ENCODE results near the gene ATAD1. TPM values are rescaled to one million over a fixed set of nuclear protein-coding genes. Genes with fewer than 3 reads are reported as not detected.

ATAD1 gene
- polyA plus RNA-seq, 2 donors: 7.2 to 14.2 TPM

DNA sequence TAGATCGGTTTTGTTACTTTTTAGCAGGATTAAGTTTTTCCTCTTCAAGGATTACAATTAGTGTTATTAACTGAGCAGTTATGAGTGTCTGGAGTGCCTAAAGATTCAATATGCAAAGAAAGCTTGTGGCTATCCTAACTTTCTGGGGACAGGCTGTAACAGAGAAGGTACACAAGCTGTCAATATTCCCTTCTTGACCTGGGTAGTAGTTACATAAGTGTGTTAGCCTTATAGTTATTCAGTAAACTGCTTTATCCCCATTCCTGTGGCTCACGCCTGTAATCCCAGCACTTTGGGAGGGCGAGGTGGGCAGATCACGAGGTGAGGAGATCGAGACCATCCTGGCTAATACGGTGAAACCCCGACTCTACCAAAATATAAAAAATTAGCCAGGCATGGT, 31.6 kb downstream of the ATAD1 start:
- no peak overlapping the region for H3K27ac ChIP-seq (ENCODE audit: low read depth in 2 of 2, low read length in 1 of 2)
- no peaks in the 10 kb centered on the region for H3K9me3 ChIP-seq (ENCODE audit: control insufficient read depth in 2 of 2, insufficient read depth in 1 of 2, low read depth in 1 of 2, low read length in 1 of 2)
- WGBS, 2 donors: 96 to 97% methylated on average over 7 of the region's 7 CpGs
- no peaks in the 10 kb centered on the region for H3K4me1 ChIP-seq (ENCODE audit: control insufficient read depth in 2 of 2, insufficient read depth in 2 of 2, low read length in 1 of 2)
- H3K27me3 ChIP-seq (ENCODE audit: control insufficient read depth in 1 of 2, insufficient read depth in 2 of 2, low read length in 2 of 2): no peaks in the 10 kb centered on the region
- peaks cover 0 to 3% of the 10 kb centered on the region in 2 donors for H3K36me3 ChIP-seq (ENCODE audit: control insufficient read depth in 2 of 2, insufficient read depth in 2 of 2, low read length in 1 of 2)
- H3K4me3 ChIP-seq (ENCODE audit: low read depth in 1 of 2, low read length in 2 of 2): no peak overlapping the region

DNA sequence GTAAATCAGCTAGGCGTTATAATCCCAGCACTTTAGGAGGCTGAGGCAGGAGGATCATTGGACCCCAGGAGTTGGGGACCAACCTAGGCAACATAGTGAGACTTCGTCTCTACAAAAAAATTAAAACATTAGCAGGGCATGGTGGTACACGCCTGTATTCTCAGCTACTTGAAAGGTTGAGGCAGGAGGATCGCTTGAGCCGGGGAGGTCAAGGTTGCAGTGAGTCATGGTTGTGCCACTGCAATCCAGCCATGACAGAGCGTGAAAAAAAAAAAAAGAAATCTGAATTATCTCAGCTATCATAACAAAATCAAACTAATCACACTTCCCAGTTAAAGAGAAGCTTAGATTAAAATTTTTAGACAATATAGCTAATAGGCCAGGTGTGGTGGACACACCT, 35.3 kb downstream of the ATAD1 start:
- Histone ChIP-seq H3K36me3 (ENCODE audit: control insufficient read depth in 2 of 2, insufficient read depth in 2 of 2, low read length in 1 of 2) (no peaks in the 10 kb centered on the region), H3K27me3 (ENCODE audit: control insufficient read depth in 1 of 2, insufficient read depth in 2 of 2, low read length in 2 of 2) (no peaks in the 10 kb centered on the region), H3K4me1 (ENCODE audit: control insufficient read depth in 2 of 2, insufficient read depth in 2 of 2, low read length in 1 of 2) (no peaks in the 10 kb centered on the region), H3K9me3 (ENCODE audit: control insufficient read depth in 2 of 2, insufficient read depth in 1 of 2, low read depth in 1 of 2, low read length in 1 of 2) (no peaks in the 10 kb centered on the region), H3K4me3 (ENCODE audit: low read depth in 1 of 2, low read length in 2 of 2) (no peak overlapping the region), H3K27ac (ENCODE audit: low read depth in 2 of 2, low read length in 1 of 2) (no peak overlapping the region)
- 81 to 85% methylated on average over 6 of the region's 6 CpGs for WGBS, 2 donors

DNA sequence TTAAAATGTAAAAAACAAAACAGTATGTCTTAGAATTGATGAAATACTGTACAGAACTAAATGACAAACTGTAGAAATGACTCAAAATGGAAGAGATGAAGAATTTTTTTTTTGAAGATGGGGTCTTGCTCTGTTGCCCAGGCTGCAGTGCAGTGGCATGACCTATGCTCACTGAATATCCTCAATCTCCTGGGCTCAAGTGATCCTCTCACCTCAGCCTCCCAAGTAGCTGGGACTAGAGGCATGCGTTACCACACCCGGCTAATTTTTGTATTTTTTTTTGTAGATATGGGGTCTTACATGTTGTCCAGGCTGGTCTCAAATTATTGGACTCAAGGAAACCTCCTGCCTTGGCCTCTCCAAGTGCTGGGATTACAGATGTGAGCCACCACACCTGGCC, 36.5 kb downstream of the ATAD1 start:
- no peaks in the 10 kb centered on the region for H3K27me3 ChIP-seq (ENCODE audit: control insufficient read depth in 1 of 2, insufficient read depth in 2 of 2, low read length in 2 of 2)
- H3K4me3 ChIP-seq (ENCODE audit: low read depth in 1 of 2, low read length in 2 of 2): no peak overlapping the region
- no peaks in the 10 kb centered on the region for H3K36me3 ChIP-seq (ENCODE audit: control insufficient read depth in 2 of 2, insufficient read depth in 2 of 2, low read length in 1 of 2)
- no peaks in the 10 kb centered on the region for H3K9me3 ChIP-seq (ENCODE audit: control insufficient read depth in 2 of 2, insufficient read depth in 1 of 2, low read depth in 1 of 2, low read length in 1 of 2)
- no peaks in the 10 kb centered on the region for H3K4me1 ChIP-seq (ENCODE audit: control insufficient read depth in 2 of 2, insufficient read depth in 2 of 2, low read length in 1 of 2)
- no peak overlapping the region for H3K27ac ChIP-seq (ENCODE audit: low read depth in 2 of 2, low read length in 1 of 2)
- 94 to 100% methylated on average over 2 of the region's 2 CpGs for WGBS, 2 donors

DNA sequence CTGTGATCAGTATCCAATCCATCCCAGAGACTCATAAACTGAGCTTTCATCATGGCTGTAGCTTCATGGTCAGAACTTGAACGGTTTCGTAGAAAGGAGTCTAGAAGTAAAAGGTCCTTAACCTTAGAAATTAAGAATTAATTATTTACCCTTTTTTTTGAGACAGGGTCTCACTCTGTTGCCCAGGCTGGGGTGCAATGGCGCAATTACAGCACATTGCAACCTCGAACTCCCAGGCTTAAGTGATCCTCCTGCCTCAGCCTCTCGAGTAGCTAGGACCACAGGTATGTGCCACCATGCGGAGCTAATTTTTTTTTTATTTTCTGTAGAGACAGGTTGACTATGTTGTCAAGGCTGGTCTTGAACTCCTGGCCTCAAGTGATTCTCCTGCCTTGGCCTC, 41.7 kb downstream of the ATAD1 start:
- H3K4me1 ChIP-seq (ENCODE audit: control insufficient read depth in 2 of 2, insufficient read depth in 2 of 2, low read length in 1 of 2): no peaks in the 10 kb centered on the region
- H3K27ac ChIP-seq (ENCODE audit: low read depth in 2 of 2, low read length in 1 of 2): no peak overlapping the region
- H3K9me3 ChIP-seq (ENCODE audit: control insufficient read depth in 2 of 2, insufficient read depth in 1 of 2, low read depth in 1 of 2, low read length in 1 of 2): no peaks in the 10 kb centered on the region
- H3K27me3 ChIP-seq (ENCODE audit: control insufficient read depth in 1 of 2, insufficient read depth in 2 of 2, low read length in 2 of 2): no peaks in the 10 kb centered on the region
- H3K36me3 ChIP-seq (ENCODE audit: control insufficient read depth in 2 of 2, insufficient read depth in 2 of 2, low read length in 1 of 2): peaks cover 0 to 3% of the 10 kb centered on the region in 2 donors
- no peak overlapping the region for H3K4me3 ChIP-seq (ENCODE audit: low read depth in 1 of 2, low read length in 2 of 2)
- 96 to 98% methylated on average over 6 of the region's 6 CpGs for WGBS, 2 donors

DNA sequence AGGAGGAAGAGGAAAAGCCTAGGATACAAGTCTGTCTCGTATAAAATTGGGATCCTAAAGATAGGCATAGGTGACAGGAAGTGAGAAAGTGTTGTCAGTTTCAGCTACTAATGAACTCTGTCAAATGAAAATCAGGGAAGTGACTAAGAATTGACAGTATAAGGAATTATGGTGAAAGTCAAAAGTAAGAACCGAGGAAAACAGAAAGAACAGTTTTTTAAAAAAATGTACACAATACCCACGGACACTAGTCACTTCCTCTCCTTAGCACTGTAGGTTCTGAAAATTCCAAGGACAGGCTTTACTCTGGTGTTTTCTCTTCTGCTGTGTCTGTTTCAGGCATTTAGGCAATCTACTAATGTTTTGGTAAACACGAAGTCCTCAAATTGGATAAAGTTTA, 42.3 kb downstream of the ATAD1 start:
- Histone ChIP-seq H3K36me3 (ENCODE audit: control insufficient read depth in 2 of 2, insufficient read depth in 2 of 2, low read length in 1 of 2) (peaks cover 0 to 3% of the 10 kb centered on the region in 2 donors), H3K27me3 (ENCODE audit: control insufficient read depth in 1 of 2, insufficient read depth in 2 of 2, low read length in 2 of 2) (no peaks in the 10 kb centered on the region), H3K27ac (ENCODE audit: low read depth in 2 of 2, low read length in 1 of 2) (no peak overlapping the region), H3K4me3 (ENCODE audit: low read depth in 1 of 2, low read length in 2 of 2) (no peak overlapping the region), H3K9me3 (ENCODE audit: control insufficient read depth in 2 of 2, insufficient read depth in 1 of 2, low read depth in 1 of 2, low read length in 1 of 2) (no peaks in the 10 kb centered on the region), H3K4me1 (ENCODE audit: control insufficient read depth in 2 of 2, insufficient read depth in 2 of 2, low read length in 1 of 2) (no peaks in the 10 kb centered on the region)
- 66 to 69% methylated on average over 4 of the region's 4 CpGs for WGBS, 2 donors

GRCh38 chr10:87771871-87772500, 46.0 kb downstream of the ATAD1 start:
- Histone ChIP-seq H3K4me1 (ENCODE audit: control insufficient read depth in 2 of 2, insufficient read depth in 2 of 2, low read length in 1 of 2) (no peaks in the 10 kb centered on the region), H3K9me3 (ENCODE audit: control insufficient read depth in 2 of 2, insufficient read depth in 1 of 2, low read depth in 1 of 2, low read length in 1 of 2) (no peaks in the 10 kb centered on the region), H3K4me3 (ENCODE audit: low read depth in 1 of 2, low read length in 2 of 2) (no peak overlapping the region), H3K27me3 (ENCODE audit: control insufficient read depth in 1 of 2, insufficient read depth in 2 of 2, low read length in 2 of 2) (no peaks in the 10 kb centered on the region), H3K36me3 (ENCODE audit: control insufficient read depth in 2 of 2, insufficient read depth in 2 of 2, low read length in 1 of 2) (peaks cover 0 to 3% of the 10 kb centered on the region in 2 donors), H3K27ac (ENCODE audit: low read depth in 2 of 2, low read length in 1 of 2) (no peak overlapping the region)
- 86 to 87% methylated on average over 2 of the region's 2 CpGs for WGBS, 2 donors

DNA sequence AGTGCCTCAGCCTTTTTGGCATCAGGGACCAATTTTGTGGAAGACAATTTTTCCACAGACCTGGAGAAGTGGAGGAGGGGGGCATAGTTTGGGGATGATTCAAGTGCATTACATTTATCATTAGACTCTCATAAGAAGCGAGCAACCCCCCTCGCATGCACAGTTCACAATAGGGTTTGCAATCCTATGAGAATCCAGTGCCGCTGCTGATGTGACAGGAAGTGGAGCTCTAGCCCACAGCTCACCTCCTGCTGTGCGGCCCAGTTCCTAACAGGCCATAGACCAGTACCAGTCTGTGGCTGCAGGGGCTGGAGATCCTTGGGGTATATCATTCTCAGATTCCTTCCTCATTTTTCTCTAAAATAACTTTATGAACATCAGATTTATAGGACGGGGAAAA, 50.8 kb downstream of the ATAD1 start:
- WGBS, 2 donors: 96 to 97% methylated on average over 5 of the region's 5 CpGs
- H3K36me3 ChIP-seq (ENCODE audit: control insufficient read depth in 2 of 2, insufficient read depth in 2 of 2, low read length in 1 of 2): no peaks in the 10 kb centered on the region
- H3K27me3 ChIP-seq (ENCODE audit: control insufficient read depth in 1 of 2, insufficient read depth in 2 of 2, low read length in 2 of 2): no peaks in the 10 kb centered on the region
- H3K27ac ChIP-seq (ENCODE audit: low read depth in 2 of 2, low read length in 1 of 2): no peak overlapping the region
- H3K4me1 ChIP-seq (ENCODE audit: control insufficient read depth in 2 of 2, insufficient read depth in 2 of 2, low read length in 1 of 2): no peaks in the 10 kb centered on the region
- no peaks in the 10 kb centered on the region for H3K9me3 ChIP-seq (ENCODE audit: control insufficient read depth in 2 of 2, insufficient read depth in 1 of 2, low read depth in 1 of 2, low read length in 1 of 2)
- H3K4me3 ChIP-seq (ENCODE audit: low read depth in 1 of 2, low read length in 2 of 2): no peak overlapping the region

- H3K36me3 ChIP-seq (ENCODE audit: control insufficient read depth in 2 of 2, insufficient read depth in 2 of 2, low read length in 1 of 2): no peaks in the 10 kb centered on the region
- H3K27me3 ChIP-seq (ENCODE audit: control insufficient read depth in 1 of 2, insufficient read depth in 2 of 2, low read length in 2 of 2): no peaks in the 10 kb centered on the region
- H3K9me3 ChIP-seq (ENCODE audit: control insufficient read depth in 2 of 2, insufficient read depth in 1 of 2, low read depth in 1 of 2, low read length in 1 of 2): no peaks in the 10 kb centered on the region
- no peak overlapping the region for H3K27ac ChIP-seq (ENCODE audit: low read depth in 2 of 2, low read length in 1 of 2)
- 82 to 97% methylated on average over 5 of the region's 5 CpGs for WGBS, 2 donors
- no peaks in the 10 kb centered on the region for H3K4me1 ChIP-seq (ENCODE audit: control insufficient read depth in 2 of 2, insufficient read depth in 2 of 2, low read length in 1 of 2)
- H3K4me3 ChIP-seq (ENCODE audit: low read depth in 1 of 2, low read length in 2 of 2): no peak overlapping the region
Observed at GRCh38 chr10:87765666-87766376, 52.2 kb downstream of the ATAD1 start.

- no peaks in the 10 kb centered on the region for H3K36me3 ChIP-seq (ENCODE audit: control insufficient read depth in 2 of 2, insufficient read depth in 2 of 2, low read length in 1 of 2)
- no peak overlapping the region for H3K27ac ChIP-seq (ENCODE audit: low read depth in 2 of 2, low read length in 1 of 2)
- 91 to 95% methylated on average over 13 of the region's 13 CpGs for WGBS, 2 donors
- no peaks in the 10 kb centered on the region for H3K4me1 ChIP-seq (ENCODE audit: control insufficient read depth in 2 of 2, insufficient read depth in 2 of 2, low read length in 1 of 2)
- no peak overlapping the region for H3K4me3 ChIP-seq (ENCODE audit: low read depth in 1 of 2, low read length in 2 of 2)
- H3K27me3 ChIP-seq (ENCODE audit: control insufficient read depth in 1 of 2, insufficient read depth in 2 of 2, low read length in 2 of 2): no peaks in the 10 kb centered on the region
- H3K9me3 ChIP-seq (ENCODE audit: control insufficient read depth in 2 of 2, insufficient read depth in 1 of 2, low read depth in 1 of 2, low read length in 1 of 2): no peaks in the 10 kb centered on the region
Observed at GRCh38 chr10:87764072-87764934, 53.7 kb downstream of the ATAD1 start.
